Measurements from ENCODE around the gene DYRK3.

Gene DYRK3

DNA sequence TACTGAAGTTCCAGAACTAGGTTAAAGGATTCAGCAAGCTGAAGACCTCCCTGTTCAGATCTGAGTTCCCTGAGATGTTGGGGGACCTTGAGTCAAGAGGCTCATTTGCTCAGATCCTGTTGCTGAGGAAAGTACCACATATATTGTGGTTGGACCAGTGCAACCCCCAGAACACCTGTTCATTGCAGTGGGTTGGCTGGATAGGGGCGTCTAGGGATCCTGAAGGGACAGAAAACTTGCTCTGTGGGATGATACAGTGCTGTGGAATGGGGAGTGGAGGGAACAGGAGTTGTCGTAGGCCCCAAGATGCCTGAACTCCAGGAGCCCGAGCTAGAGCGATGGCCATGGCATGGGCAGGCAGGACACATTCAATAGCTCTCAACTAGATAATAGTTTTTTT is 24.8 kb downstream of the DYRK3 start:
- TF ChIP-seq POLR2A (IDR thresholded peaks at IDR 0.05; ENCODE audit: low read length) (no peak), GATA1 (IDR thresholded peaks at IDR 0.05; ENCODE audit: low read depth, low read length) (no peak)
- DNase-seq = no peak

DNA sequence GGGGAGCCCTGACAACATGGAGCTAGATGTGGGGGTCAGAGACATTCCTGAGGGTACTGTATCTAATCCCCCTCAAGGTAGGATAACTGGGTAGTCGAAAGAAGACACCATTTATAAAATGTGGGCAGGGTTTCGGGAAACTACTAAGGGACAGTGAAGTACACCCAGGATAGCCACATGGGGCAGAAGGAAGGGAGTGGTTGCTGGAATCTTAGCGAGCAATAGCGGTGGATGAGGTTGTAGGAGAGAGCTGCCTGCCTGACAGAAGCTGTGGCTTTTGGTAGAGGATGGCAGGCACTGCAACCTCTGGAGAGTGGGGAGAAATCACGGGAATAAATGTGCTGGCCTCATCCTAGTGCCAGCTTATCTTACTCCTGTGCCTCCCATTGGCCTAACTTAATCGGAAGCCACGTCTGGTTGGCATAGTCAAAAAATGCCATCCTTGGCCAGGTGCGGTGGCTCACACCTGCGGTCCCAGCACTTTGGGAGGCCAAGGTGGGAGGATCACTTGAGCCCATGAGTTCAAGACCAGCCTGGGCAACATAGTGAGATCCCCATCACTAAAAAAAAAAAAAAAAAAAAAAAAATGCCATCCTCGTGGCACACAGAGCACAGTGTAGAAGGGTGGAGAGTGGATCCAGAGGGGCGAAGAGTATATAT is 26.0 kb downstream of the DYRK3 start:
- DNase-seq = no peak
- TF ChIP-seq GATA1 (IDR thresholded peaks at IDR 0.05; ENCODE audit: low read depth, low read length) (no peak), POLR2A (IDR thresholded peaks at IDR 0.05; ENCODE audit: low read length) (no peak)

DNA sequence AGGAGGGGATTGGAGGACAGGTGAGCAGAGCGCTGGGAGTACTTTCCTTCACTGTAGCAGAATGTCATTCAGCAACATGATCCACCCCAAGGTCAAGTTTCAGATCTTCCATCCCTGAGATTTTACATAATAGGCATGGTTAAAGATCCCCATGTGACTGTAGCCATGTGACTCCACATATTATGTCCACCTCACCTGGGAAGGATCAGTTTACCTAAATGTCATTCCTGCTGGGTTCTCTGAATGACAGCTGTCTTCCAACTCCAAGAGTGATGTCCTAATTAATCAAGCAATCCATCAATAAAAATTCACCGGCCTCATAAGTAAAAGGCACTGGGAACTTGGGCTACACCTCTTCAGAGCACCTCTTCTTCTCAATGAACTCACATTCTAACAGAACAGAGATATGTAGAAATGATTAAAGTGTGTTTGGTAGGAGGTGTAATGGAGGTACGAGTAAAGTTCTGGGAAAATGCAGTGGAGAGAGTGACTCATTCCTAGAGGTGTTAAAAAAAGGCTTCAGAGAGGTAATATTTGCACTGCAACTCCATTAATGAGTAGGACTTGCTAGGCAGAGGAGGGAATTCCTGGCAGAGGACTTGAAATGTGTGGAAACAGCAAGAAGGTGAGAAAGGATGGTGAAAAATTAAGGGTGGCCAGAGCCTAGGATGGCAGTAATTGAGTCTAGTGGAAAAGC is 27.2 kb downstream of the DYRK3 start:
- TF ChIP-seq GATA1 (IDR thresholded peaks at IDR 0.05; ENCODE audit: low read depth, low read length) (no peak), POLR2A (IDR thresholded peaks at IDR 0.05; ENCODE audit: low read length) (no peak)
- no peak for DNase-seq

DNA sequence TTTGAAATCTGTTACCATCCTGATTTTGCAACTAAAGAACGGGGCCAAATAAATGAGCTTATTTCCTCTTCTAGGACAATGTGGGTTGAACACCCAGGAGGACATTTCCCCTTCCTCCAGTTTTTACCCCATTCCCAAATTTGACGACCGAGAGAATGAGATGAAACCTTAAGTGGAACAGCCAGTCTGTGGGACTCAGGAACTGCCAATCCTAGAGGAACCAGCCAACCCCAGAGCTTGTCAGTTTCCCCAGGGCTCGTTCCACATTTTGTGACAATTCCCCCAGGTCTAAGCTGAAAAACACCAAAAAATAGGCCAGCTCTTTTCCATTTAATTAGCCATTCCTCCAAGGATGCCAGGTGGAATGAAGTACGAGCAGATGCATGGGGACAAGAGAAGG is 28.0 kb downstream of the DYRK3 start:
- no peak for DNase-seq
- TF ChIP-seq GATA1 (IDR thresholded peaks at IDR 0.05; ENCODE audit: low read depth, low read length) = no peak
- no peak for TF ChIP-seq POLR2A (IDR thresholded peaks at IDR 0.05; ENCODE audit: low read length)

DNA sequence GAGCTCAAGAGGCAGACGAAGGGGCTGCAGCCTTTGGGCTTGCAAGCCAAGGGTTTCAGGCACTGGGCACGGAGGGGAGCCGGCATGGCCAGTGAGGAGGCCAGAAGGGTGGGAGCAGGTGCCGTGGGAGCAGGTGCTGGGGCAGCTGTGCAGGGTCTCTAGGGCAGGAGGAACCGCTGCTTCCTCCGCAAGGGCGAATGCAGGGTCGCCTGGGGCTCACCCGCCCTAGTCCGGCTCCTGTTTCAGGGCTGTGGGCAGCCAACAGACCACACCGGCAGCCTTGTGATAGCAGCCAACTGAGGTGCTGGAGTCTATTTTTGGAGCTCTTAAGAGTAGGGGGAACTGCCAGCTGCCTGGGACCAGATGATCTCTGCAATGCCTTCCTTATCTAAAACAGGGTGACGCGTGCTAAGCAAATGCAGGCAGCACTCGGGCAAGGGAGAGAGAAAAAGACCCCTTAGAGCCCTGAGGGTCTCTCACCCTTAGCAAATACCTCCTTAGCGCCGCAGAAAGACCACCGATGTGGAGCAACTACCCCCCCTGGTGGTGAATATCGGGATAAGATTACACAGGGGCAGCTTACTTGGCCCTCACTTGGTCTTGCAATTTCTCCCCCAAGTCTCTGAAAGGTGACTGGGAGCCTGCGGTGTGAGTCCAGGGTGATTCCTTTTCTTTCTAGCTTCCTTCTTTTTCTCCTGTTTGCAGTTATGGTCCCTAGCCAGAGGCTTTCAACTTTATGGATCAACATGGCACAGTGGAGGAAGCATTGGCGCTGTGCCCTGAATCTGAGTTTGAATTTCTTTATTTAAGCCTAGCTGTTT is 28.7 kb downstream of the DYRK3 start:
- peak; percentile 82 to 91 for DNase-seq
- no peak for TF ChIP-seq GATA1 (IDR thresholded peaks at IDR 0.05; ENCODE audit: low read depth, low read length)

DNA sequence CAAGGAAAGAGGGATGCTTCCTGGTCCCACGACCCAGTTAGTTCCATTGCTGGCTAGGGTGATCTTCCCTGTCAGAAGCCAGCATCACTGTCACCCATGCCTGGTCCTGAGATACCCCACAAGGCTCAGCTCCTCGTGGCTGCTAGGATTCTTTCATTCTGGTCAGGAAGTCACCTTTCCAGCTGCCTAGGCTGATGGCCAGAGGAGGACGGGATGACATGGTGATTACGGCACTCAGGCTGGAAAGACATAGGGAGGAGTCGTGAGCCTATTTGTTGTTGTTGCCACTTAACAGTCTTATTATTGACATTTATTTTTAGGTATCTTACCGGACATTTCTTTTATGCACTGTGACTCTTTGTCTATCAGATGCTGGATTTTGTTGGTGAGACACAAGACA is 29.4 kb downstream of the DYRK3 start:
- TF ChIP-seq GATA1 (IDR thresholded peaks at IDR 0.05; ENCODE audit: low read depth, low read length) (no peak), POLR2A (IDR thresholded peaks at IDR 0.05; ENCODE audit: low read length) (no peak)
- no peak for DNase-seq

DNA sequence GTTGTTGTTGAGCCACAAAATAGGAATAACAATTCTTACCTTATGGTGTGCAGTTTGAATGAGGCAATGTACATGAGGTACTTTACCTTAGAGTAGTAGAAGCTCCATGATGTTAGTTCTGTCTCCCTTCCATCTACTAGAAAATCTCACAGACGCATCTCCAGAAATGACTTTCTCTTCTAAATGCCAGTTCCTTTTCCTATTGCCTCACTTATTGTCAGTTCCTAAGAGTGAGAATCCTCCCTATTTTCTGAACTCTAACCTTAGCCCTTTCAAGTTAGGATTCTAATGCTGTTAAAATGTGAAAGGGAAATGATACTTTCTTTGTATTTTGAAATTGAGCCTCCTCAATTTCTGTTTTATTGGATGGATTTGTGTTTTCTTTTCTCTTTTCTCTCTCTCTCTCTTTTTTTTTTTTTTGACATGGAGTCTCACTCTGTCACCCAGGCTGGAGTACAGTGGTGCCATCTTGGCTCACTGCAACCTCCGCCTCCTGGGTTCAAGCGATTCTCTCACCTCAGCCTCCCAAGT is 30.8 kb downstream of the DYRK3 start:
- TF ChIP-seq GATA1 (IDR thresholded peaks at IDR 0.05; ENCODE audit: low read depth, low read length) (no peak), POLR2A (IDR thresholded peaks at IDR 0.05; ENCODE audit: low read length) (no peak)
- DNase-seq = no peak

DNA sequence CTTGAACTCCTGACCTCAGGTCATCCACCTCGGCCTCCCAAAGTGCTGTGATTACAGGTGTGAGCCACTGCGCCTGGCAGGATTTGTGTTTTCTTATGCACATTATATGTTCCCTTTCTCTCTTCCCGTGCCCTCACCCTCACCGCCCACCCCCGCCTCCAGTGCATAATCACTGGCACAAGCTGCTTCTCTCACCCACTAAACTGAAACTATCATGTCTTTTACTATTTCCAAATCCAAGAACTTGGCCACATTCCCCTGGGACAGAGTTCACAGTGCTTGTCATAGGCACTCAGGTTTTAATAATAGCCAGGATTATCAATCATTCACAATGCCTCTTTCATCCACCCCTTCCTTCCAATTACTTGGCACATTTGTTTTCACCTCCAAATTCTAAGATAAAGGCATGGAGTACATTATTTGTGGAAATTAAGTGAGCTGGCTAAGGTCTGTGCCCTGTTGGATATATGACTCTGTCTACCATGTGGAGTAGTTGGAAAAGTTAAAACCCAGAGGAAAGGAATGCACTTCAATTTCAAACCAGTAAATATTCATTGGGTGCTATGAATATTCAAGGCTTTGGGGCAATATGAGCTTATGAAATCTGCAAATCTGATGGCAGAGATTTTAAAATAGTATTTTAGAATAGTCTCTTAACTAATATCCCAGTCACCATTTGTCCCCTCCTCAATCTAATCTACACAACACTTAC is 31.8 kb downstream of the DYRK3 start:
- DNase-seq = no peak
- no peak for TF ChIP-seq GATA1 (IDR thresholded peaks at IDR 0.05; ENCODE audit: low read depth, low read length)
- no peak for TF ChIP-seq POLR2A (IDR thresholded peaks at IDR 0.05; ENCODE audit: low read length)

DNA sequence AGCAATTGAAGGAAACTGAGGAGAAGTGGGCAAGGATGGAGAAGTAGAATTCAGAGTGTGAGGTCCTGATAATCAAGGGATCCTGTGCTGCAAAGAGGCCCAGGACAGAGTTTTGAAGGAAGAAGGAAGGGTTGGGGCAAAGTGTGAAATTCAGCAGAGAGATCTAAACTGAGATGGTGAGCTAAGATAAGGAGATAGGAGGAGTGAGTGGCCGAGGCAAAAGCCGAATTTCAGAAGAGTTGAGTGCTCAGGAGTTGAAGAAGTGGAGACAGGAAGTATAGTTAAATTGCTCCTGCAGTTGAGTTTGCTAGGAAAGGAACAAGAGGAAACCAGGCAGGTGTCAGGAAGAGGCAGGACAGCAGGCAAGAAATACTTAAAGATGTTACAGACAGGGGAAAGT is 33.0 kb downstream of the DYRK3 start:
- DNase-seq = peak; percentile 28 to 29
- TF ChIP-seq GATA1 (IDR thresholded peaks at IDR 0.05; ENCODE audit: low read depth, low read length) (no peak), POLR2A (IDR thresholded peaks at IDR 0.05; ENCODE audit: low read length) (no peak)

DNA sequence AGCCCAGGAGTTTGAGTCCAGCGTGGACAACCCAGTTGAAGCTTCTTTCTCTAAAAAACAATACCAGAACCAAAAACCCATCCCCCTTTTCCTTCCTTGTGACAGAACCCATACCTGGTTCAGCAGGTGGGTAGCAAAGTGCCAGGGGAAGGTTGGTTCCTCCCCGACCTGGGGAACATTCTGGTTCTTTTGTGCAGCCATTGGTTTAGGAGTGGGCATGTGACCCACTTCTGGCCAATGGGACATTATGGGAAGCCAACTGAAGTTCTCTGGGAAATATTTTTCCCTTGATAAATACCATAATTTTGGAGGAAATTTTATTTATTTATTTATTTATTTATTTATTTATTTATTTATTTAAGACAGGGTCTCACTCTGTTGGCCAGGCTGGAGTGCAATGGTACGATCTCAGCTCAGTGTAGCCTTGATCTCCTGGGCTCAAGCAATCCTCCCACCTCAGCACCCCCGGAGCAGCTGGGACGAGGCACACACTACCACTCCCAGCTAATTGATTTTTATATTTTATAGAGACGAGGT is 33.6 kb downstream of the DYRK3 start:
- no peak for DNase-seq
- TF ChIP-seq GATA1 (IDR thresholded peaks at IDR 0.05; ENCODE audit: low read depth, low read length) (no peak), POLR2A (IDR thresholded peaks at IDR 0.05; ENCODE audit: low read length) (no peak)

DNA sequence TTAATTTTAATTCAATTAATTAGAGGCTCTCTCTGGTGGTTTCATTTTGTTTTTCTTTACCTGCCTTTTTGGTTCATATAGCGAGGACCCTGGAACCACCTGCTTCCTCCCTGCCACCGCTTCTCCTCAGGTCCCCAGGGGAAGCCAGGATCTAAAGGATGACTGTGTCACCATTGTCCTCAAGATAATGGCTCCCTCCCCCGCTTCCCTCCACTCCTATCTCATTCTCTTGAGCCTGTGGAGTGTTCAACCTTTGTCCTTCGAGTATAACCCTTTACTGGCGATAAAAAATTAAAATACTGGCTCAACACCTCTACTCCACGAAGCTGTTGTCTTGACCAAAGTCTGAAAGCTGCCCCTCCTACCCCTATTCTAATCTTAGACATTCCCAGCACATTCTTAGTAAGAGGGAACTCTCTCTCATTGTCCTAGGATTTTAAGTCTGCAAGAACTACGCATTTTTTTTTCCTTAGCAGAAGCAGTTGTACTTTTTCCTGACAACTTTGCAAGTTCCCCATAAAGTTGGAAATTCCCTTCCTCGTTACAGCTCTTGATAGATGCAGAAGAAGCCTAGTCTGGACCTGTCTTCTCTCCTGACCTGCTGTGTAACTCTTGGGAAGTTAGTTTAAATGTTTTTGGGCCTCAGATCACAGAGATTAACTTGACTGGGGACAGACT is 36.8 kb downstream of the DYRK3 start:
- no peak for TF ChIP-seq POLR2A (IDR thresholded peaks at IDR 0.05; ENCODE audit: low read length)
- no peak for TF ChIP-seq GATA1 (IDR thresholded peaks at IDR 0.05; ENCODE audit: low read depth, low read length)
- DNase-seq = peak in 1 of 2 experiments; percentile 11

DNA sequence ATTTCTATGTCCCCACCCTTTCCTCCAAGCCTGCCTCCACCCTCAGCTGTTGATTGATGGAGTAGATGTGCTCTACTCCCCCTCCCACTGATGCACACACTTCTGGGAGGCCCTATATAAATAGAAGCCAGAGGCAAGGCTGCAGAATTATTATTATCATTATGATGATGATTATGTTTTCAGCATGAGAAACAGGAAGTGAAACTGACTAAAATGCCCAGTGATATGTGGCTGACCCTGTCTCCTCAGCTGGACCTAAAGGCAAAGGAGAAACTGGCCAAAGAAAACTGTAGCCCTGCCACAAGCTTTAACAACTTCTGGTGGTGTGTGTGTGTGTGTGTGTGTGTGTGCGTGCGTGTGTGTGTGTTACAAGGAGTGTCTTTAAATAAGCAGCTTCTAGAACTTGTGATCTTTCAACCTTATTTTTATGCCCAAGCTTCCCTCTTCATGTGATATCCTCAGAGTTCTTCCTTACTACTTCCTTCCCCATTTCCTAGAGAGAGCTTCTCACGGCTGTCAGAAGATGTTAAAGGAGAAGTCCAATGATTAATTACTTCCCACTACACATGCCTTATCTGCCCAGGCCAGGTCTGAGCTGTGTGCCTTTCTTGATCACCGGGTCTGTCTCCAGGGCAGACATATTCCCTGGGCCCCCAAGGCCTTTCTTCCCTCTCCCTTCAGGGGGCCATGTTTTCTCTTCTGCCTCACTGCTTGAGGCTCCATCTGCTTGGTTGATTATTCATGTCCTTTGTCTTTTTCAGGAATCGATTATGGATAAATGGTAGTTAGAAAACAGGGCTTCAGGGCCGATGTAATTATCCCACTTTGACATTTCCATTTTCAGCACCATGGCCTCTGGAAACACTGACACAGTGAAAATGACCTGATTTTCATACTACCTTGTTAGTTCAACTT is 37.8 kb downstream of the DYRK3 start:
- TF ChIP-seq GATA1 (IDR thresholded peaks at IDR 0.05; ENCODE audit: low read depth, low read length) = no peak
- no peak for TF ChIP-seq POLR2A (IDR thresholded peaks at IDR 0.05; ENCODE audit: low read length)
- peak; percentile 68 to 85 for DNase-seq
